HEK293 (cell line): ENCODE data around the gene TRPM8.

Experiments used
- CTCF ChIA-PET: fragments of 350-600 bp; formaldehyde crosslinking; extraction: SDS; loops from one replicate; lab custom pipeline; 2021; ENCODE audit warnings: antibody characterized with exemption; lab: Yijun Ruan, JAX
- POLR2A ChIA-PET: fragments of 300-600 bp; formaldehyde crosslinking; extraction: SDS; loops from one replicate; lab custom pipeline; 2020; ENCODE audit warnings: antibody characterized with exemption, inconsistent platforms; lab: Yijun Ruan, JAX
- H3K27ac ChIP-seq: fragments of 200-500 bp; sonication (Bioruptor generic); 2 replicates; pipeline ENCODE4 v1.5.1; 2014; ENCODE audit warnings: low read depth, low read length, control low read depth, inconsistent platforms; ENCODE audit errors: extremely low read depth
- H3K36me3 ChIP-seq, 2 experiments: fragments of 200-500 bp in 1 of 2; sonication (Bioruptor generic) in 1 of 2; 1 replicate in 1 of 2; 2 replicates in 1 of 2; pipeline ENCODE4 v1.5.1; 2014 to 2017; ENCODE audit warnings: inconsistent platforms in 2 of 2, low read length in 2 of 2; ENCODE audit not compliant: control insufficient read depth in 2 of 2, insufficient read depth in 1 of 2
- H3K4me1 ChIP-seq: fragments of 200-500 bp; sonication (Bioruptor generic); 2 replicates; pipeline ENCODE4 v1.5.1; 2014; ENCODE audit warnings: mild to moderate bottlenecking, low read length, inconsistent platforms; ENCODE audit not compliant: control insufficient read depth, insufficient read depth
- H3K4me3 ChIP-seq: 2 replicates; pipeline ENCODE4 v1.5.1; 2011; ENCODE audit warnings: low read depth, mild to moderate bottlenecking, control low read depth, low read length, moderate library complexity
- H3K9me3 ChIP-seq: fragments of 200-500 bp; sonication (Bioruptor generic); 2 replicates; pipeline ENCODE4 v1.5.1; 2014; ENCODE audit warnings: low read depth, low read length, inconsistent platforms; ENCODE audit not compliant: control insufficient read depth, insufficient read depth
- SCRT2 ChIP-seq: fragments of 450-650 bp; formaldehyde crosslinking; IDR thresholded peaks from 2 replicates; pipeline ENCODE4 v1.5.1; 2016; ENCODE audit warnings: missing biosample characterization, missing genetic modification characterization
- ZBTB17 ChIP-seq: fragments of 450-650 bp; formaldehyde crosslinking; IDR thresholded peaks from 2 replicates; pipeline ENCODE4 v1.5.1; 2016; ENCODE audit warnings: missing biosample characterization, missing genetic modification characterization
- ZNF175 ChIP-seq: fragments of 450-650 bp; formaldehyde crosslinking; IDR thresholded peaks from 2 replicates; pipeline ENCODE4 v1.5.1; 2016; ENCODE audit warnings: missing biosample characterization, missing genetic modification characterization
- ZNF549 ChIP-seq: fragments of 450-650 bp; IDR thresholded peaks from 2 replicates; pipeline ENCODE4 v1.5.1; 2018; ENCODE audit warnings: missing biosample characterization, missing genetic modification characterization, mild to moderate bottlenecking, inconsistent platforms, moderate library complexity
- ZNF558 ChIP-seq: fragments of 450-650 bp; formaldehyde crosslinking; IDR thresholded peaks from 2 replicates; pipeline ENCODE4 v1.5.1; 2016; ENCODE audit warnings: missing biosample characterization, missing genetic modification characterization
- ZNF626 ChIP-seq: fragments of 450-650 bp; sonication (Bioruptor Pico); formaldehyde crosslinking; IDR thresholded peaks from 2 replicates; pipeline ENCODE4 v1.5.1; 2018; ENCODE audit warnings: missing biosample characterization, missing genetic modification characterization, inconsistent platforms
- ZNF629 ChIP-seq: fragments of 450-650 bp; formaldehyde crosslinking; IDR thresholded peaks from 2 replicates; pipeline ENCODE4 v1.5.1; 2017; ENCODE audit warnings: missing biosample characterization, missing genetic modification characterization
- ZNF654 ChIP-seq: fragments of 450-650 bp; formaldehyde crosslinking; IDR thresholded peaks from 2 replicates; pipeline ENCODE4 v1.5.1; 2016; ENCODE audit warnings: low read depth, missing biosample characterization, missing genetic modification characterization
- ZNF843 ChIP-seq: fragments of 450-650 bp; formaldehyde crosslinking; IDR thresholded peaks from 2 replicates; pipeline ENCODE4 v1.5.1; 2016; ENCODE audit warnings: missing biosample characterization, missing genetic modification characterization
- TF ChIP-seq, protein P1 (sequence below): fragments of 450-650 bp; formaldehyde crosslinking; IDR thresholded peaks from 2 replicates; pipeline ENCODE4 v1.5.1; 2016; ENCODE audit warnings: missing biosample characterization, missing genetic modification characterization
- TF ChIP-seq, protein P2 (sequence below): fragments of 450-650 bp; formaldehyde crosslinking; IDR thresholded peaks from 2 replicates; pipeline ENCODE4 v1.5.1; 2016; ENCODE audit warnings: missing biosample characterization, missing genetic modification characterization
- TF ChIP-seq, protein P3 (sequence below): fragments of 450-650 bp; formaldehyde crosslinking; IDR thresholded peaks from 2 replicates; pipeline ENCODE4 v1.5.1; 2016; ENCODE audit warnings: missing biosample characterization, missing genetic modification characterization
- TF ChIP-seq, protein P4 (sequence below): fragments of 450-650 bp; formaldehyde crosslinking; IDR thresholded peaks from 2 replicates; pipeline ENCODE4 v1.5.1; 2016; ENCODE audit warnings: missing biosample characterization, missing genetic modification characterization

Gene TRPM8

DNA sequence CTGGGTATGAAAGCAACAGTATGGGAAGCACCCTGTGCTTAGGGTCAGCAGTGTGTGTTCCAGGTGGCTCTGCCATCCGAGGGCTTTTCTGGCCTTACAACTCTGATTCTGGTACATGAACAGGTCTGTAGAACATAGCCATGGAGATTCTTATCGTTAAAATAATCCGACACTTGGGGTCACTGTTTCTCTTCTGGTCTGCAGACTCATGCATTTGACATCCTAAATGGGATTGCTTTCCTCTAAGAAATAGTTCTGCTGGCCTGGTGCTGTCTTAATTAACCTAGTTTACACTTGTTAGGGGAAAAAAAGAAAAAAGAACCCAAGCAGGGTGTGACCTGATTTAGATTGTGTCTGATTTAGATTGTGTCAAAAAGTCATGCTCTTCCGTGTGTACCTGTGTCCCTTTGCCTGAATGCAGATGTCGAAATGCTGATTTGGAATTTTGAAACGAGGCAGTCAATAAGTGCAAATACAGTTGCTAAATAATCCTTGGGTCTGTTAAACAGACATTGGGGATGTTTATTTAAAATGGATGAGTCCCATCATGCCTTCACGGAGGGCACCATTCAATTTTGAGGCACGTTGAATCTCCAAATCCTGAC is 59.6 kb downstream of the TRPM8 start:
- H3K4me3 ChIP-seq: no peak overlapping the region
- H3K27ac ChIP-seq: no peak overlapping the region
- POLR2A ChIA-PET: no interaction called here
- H3K9me3 ChIP-seq: no peaks in the 10 kb centered on the region
- TF ChIP-seq ZNF626 (tag by site-specific recombination) (no peak), ZNF654 (tag by site-specific recombination) (peak; percentile 49)
- TF ChIP-seq, protein P1, sequence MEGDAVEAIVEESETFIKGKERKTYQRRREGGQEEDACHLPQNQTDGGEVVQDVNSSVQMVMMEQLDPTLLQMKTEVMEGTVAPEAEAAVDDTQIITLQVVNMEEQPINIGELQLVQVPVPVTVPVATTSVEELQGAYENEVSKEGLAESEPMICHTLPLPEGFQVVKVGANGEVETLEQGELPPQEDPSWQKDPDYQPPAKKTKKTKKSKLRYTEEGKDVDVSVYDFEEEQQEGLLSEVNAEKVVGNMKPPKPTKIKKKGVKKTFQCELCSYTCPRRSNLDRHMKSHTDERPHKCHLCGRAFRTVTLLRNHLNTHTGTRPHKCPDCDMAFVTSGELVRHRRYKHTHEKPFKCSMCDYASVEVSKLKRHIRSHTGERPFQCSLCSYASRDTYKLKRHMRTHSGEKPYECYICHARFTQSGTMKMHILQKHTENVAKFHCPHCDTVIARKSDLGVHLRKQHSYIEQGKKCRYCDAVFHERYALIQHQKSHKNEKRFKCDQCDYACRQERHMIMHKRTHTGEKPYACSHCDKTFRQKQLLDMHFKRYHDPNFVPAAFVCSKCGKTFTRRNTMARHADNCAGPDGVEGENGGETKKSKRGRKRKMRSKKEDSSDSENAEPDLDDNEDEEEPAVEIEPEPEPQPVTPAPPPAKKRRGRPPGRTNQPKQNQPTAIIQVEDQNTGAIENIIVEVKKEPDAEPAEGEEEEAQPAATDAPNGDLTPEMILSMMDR (tag by site-specific recombination): peak; percentile 56
- TF ChIP-seq, all 188 proteins: peak for 2
- CTCF ChIA-PET: interaction anchor here (1.2 to 2.2 kb wide), 3 partner anchors 526 to 568 kb away, joined by 5 to 9 read pairs (median 8); no protein-coding TSS in a partner anchor
- H3K36me3 ChIP-seq: no peaks in the 10 kb centered on the region
- H3K4me1 ChIP-seq: no peaks in the 10 kb centered on the region

DNA sequence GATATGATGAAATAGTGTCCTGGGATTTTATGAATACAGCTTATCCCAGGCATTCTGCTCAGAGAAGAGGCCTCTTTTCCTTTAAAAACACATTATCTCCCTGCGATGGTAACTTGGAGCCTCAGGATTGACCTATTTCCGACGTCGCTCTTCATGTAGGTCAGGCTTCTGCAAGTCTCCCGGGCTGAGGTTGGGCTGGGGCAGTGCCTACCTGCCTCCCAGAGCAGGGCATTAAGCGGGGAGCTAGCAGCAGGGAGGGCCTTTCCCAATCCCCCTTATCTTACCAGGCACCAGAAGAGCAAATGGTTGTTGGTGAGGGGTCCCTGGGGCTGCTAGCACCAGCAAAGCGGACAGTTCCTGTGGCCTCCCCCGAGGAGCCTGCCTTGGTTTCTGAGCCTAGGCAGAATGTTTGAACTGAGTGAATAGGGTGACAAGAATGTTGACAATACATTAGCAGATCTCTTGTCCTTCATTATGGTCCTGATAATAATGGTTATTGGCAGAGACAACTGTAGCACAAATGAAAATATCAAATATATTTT is 60.2 kb downstream of the TRPM8 start:
- no peaks in the 10 kb centered on the region for H3K4me1 ChIP-seq
- CTCF ChIA-PET: interaction anchor here (0.6 to 2.0 kb wide), 4 partner anchors 525 to 1140 kb away, joined by 3 to 8 read pairs (median 4); no protein-coding TSS in a partner anchor
- no peak overlapping the region for H3K4me3 ChIP-seq
- no peaks in the 10 kb centered on the region for H3K9me3 ChIP-seq
- H3K36me3 ChIP-seq: no peaks in the 10 kb centered on the region
- TF ChIP-seq, protein P2, sequence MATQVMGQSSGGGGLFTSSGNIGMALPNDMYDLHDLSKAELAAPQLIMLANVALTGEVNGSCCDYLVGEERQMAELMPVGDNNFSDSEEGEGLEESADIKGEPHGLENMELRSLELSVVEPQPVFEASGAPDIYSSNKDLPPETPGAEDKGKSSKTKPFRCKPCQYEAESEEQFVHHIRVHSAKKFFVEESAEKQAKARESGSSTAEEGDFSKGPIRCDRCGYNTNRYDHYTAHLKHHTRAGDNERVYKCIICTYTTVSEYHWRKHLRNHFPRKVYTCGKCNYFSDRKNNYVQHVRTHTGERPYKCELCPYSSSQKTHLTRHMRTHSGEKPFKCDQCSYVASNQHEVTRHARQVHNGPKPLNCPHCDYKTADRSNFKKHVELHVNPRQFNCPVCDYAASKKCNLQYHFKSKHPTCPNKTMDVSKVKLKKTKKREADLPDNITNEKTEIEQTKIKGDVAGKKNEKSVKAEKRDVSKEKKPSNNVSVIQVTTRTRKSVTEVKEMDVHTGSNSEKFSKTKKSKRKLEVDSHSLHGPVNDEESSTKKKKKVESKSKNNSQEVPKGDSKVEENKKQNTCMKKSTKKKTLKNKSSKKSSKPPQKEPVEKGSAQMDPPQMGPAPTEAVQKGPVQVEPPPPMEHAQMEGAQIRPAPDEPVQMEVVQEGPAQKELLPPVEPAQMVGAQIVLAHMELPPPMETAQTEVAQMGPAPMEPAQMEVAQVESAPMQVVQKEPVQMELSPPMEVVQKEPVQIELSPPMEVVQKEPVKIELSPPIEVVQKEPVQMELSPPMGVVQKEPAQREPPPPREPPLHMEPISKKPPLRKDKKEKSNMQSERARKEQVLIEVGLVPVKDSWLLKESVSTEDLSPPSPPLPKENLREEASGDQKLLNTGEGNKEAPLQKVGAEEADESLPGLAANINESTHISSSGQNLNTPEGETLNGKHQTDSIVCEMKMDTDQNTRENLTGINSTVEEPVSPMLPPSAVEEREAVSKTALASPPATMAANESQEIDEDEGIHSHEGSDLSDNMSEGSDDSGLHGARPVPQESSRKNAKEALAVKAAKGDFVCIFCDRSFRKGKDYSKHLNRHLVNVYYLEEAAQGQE (tag by site-specific recombination): peak; percentile 50; the same call in 1 of the 2 replicates
- TF ChIP-seq ZNF629 (tag by site-specific recombination) (no peak), SCRT2 (no peak), ZNF558 (no peak), ZNF175 (tag by site-specific recombination) (no peak), ZBTB17 (tag by site-specific recombination) (no peak), ZNF843 (tag by site-specific recombination) (no peak)
- TF ChIP-seq, protein P3, sequence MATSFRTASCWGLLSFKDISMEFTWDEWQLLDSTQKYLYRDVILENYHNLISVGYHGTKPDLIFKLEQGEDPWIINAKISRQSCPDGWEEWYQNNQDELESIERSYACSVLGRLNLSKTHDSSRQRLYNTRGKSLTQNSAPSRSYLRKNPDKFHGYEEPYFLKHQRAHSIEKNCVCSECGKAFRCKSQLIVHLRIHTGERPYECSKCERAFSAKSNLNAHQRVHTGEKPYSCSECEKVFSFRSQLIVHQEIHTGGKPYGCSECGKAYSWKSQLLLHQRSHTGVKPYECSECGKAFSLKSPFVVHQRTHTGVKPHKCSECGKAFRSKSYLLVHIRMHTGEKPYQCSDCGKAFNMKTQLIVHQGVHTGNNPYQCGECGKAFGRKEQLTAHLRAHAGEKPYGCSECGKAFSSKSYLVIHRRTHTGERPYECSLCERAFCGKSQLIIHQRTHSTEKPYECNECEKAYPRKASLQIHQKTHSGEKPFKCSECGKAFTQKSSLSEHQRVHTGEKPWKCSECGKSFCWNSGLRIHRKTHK (tag by site-specific recombination): no peak
- POLR2A ChIA-PET: no interaction called here
- no peak overlapping the region for H3K27ac ChIP-seq

DNA sequence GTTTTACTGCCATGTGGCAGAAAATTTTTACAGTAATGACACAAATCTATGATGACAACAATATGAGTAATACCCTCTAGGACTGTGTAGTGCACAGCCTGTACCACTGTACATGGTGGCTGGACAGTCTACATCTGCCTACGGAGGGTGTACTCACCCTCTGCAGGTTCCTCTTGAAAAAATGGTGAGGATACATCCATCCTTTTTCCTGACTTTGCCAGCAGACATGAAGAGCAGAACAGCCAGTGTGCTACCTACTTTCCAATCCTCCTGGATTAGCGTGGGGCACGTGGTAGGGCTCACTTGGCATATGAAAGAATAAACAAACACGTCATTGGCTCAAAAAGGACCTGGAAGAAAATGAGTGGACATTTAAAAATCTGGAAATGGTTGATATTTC is 62.6 kb downstream of the TRPM8 start:
- no peak overlapping the region for H3K4me3 ChIP-seq
- POLR2A ChIA-PET: no interaction called here
- CTCF ChIA-PET: no interaction called here
- no peaks in the 10 kb centered on the region for H3K9me3 ChIP-seq
- no peak overlapping the region for H3K27ac ChIP-seq
- TF ChIP-seq ZNF549 (tag by site-specific recombination): no peak
- TF ChIP-seq, protein P4, sequence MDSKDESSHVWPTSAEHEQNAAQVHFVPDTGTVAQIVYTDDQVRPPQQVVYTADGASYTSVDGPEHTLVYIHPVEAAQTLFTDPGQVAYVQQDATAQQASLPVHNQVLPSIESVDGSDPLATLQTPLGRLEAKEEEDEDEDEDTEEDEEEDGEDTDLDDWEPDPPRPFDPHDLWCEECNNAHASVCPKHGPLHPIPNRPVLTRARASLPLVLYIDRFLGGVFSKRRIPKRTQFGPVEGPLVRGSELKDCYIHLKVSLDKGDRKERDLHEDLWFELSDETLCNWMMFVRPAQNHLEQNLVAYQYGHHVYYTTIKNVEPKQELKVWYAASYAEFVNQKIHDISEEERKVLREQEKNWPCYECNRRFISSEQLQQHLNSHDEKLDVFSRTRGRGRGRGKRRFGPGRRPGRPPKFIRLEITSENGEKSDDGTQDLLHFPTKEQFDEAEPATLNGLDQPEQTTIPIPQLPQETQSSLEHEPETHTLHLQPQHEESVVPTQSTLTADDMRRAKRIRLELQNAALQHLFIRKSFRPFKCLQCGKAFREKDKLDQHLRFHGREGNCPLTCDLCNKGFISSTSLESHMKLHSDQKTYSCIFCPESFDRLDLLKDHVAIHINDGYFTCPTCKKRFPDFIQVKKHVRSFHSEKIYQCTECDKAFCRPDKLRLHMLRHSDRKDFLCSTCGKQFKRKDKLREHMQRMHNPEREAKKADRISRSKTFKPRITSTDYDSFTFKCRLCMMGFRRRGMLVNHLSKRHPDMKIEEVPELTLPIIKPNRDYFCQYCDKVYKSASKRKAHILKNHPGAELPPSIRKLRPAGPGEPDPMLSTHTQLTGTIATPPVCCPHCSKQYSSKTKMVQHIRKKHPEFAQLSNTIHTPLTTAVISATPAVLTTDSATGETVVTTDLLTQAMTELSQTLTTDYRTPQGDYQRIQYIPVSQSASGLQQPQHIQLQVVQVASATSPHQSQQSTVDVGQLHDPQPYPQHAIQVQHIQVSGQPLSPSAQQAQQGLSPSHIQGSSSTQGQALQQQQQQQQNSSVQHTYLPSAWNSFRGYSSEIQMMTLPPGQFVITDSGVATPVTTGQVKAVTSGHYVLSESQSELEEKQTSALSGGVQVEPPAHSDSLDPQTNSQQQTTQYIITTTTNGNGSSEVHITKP (tag by site-specific recombination): peak; percentile 71
- TF ChIP-seq, all 188 proteins: peak for 1
- no peaks in the 10 kb centered on the region for H3K4me1 ChIP-seq
- H3K36me3 ChIP-seq: no peaks in the 10 kb centered on the region
